Adrenal gland (tissue), 5 donors: Measurements from ENCODE around the gene TMEM201.

ENCODE experiments used
- POLR2A ChIP-seq, 2 donors: fragments of 450-650 bp; IDR thresholded peaks; one replicate each; pipeline ENCODE4 v1.6.1; 2017; ENCODE audit warnings: antibody characterized with exemption in 2 of 2, mild to moderate bottlenecking in 2 of 2, moderate library complexity in 1 of 2
- TF ChIP-seq, protein P1 (sequence below), 6 experiments: fragments of 450-650 bp in 4 of 6; fragments of 200-600 bp in 2 of 6; sonication (generic) in 1 of 6; IDR thresholded peaks; 1 replicate in 5 of 6; 2 replicates in 1 of 6; pipeline versions ENCODE4 v1.5.1 to v1.8.0; 2016 to 2021; ENCODE audit warnings: antibody characterized with exemption in 6 of 6, mild to moderate bottlenecking in 2 of 6, moderate library complexity in 1 of 6
- donor health status: DM: no; HTN: no; CAD: no.

GRCh38 chr1:9559673-9560072 is 29.0 kb upstream of the TMEM201 start:
- TF ChIP-seq, protein P1, sequence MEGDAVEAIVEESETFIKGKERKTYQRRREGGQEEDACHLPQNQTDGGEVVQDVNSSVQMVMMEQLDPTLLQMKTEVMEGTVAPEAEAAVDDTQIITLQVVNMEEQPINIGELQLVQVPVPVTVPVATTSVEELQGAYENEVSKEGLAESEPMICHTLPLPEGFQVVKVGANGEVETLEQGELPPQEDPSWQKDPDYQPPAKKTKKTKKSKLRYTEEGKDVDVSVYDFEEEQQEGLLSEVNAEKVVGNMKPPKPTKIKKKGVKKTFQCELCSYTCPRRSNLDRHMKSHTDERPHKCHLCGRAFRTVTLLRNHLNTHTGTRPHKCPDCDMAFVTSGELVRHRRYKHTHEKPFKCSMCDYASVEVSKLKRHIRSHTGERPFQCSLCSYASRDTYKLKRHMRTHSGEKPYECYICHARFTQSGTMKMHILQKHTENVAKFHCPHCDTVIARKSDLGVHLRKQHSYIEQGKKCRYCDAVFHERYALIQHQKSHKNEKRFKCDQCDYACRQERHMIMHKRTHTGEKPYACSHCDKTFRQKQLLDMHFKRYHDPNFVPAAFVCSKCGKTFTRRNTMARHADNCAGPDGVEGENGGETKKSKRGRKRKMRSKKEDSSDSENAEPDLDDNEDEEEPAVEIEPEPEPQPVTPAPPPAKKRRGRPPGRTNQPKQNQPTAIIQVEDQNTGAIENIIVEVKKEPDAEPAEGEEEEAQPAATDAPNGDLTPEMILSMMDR (IDR thresholded peaks at IDR 0.05): no peak
- TF ChIP-seq POLR2A (IDR thresholded peaks at IDR 0.05): no peak
